ENCODE data around the gene SOSTDC1.

Gene SOSTDC1

DNA sequence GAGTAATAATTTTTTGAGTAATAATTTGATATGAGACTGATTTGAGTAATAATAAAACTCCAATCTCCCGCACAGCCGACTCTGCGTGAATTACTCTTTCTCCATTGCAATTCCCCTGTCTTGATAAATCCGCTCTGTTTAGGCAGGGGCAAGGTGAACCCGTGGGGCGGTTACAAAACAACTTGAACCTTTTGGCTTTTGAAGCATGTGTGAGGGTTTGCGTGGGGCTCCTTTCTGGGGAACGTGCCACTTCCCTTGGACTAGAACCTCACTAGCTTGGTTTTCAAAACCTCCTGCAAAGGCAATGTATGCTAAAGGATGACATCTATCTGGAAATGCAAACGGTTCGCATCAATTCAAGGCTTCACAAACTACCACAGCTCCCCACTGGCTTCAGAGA is 45.7 kb downstream of the SOSTDC1 start:
- DNase-seq (ENCODE audit: low read depth in 2 of 2), result no peak

DNA sequence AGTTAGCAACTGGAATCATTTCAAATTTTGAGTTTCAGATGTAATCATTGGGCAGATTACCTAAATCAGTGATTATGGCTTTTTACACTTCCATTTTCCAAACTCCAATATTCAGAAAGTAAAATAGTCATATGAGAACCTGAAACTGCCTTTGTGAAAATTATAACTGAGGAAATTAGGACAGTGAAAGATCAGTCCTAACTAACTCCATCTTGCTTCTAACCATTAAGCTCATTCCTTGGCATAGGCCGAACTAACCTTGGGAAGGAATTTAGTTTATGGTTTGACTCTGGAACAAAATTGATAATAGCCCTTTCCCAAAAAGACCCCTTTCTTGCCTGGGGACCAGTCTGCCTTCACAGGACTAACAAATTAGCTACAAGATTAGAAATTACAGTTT is 46.4 kb downstream of the SOSTDC1 start:
- no peak for DNase-seq (ENCODE audit: low read depth in 2 of 2)

- DNase-seq (ENCODE audit: low read depth in 2 of 2), result no peak
These were observed 47.6 kb downstream of the SOSTDC1 start for GRCh38 chr7:16417906-16418305.

DNA sequence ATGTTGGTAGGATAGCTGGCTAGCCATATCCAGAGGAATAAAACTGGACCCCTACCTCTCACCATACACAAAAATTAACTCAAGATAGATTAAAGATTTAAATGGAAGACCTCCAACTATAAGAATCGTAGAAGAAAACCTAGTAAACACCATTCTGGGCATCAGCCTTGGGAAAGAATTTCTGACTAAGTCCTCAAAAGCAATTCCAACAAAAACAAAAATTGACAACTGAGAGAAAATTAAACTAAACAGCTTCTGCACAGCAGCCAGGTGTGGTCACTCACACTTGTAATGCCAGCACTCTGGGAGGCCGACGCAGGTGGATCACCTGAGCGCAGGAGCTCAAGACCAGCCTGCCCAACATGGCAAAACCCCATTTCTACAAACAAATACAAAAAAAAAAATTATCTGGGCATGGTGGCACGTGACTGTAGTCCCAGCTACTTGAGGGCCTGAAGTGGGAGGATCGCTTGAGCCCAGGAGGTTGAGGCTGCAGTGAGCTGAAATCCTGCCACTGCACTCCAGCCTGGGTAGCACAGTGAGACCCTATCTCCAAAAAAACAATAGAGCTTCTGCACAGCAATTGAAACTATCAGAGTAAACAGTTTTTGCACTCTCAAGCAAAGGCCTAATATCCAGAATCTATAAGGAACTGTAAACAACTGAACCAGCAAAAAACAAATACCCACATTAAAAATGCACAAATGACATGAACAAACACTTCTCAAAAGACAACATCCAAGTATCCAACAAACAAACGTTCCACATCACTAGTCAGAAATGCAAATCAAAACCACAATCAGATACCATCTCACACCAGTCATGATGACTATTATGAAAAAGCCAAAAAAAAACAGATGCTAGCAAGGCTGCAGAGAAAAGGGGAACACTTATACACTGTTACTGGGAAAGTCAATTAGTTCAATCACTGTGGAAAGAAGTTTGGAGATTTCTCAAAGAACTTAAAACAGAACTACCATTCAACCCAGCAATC is 49.0 kb downstream of the SOSTDC1 start:
- no peak for DNase-seq (ENCODE audit: low read depth in 2 of 2)

- no peak for DNase-seq (ENCODE audit: low read depth in 2 of 2)
These were observed 53.0 kb downstream of the SOSTDC1 start for GRCh38 chr7:16412274-16413254.

All from stimulated activated CD8-positive, alpha-beta memory T cell treated with anti-CD3 and anti-CD28 coated beads, Interleukin-7, amount 100 ng/mL, for 4 hours (primary cell).